NOMO-1 treated with DMSO at 0.1 percent for 48 hours (cell line): ENCODE results near the gene PDIK1L.
A peak's percentile ranks its signal among the peaks of the same experiment; 100 is the strongest.

Experiments used
- DNase-seq: peaks from one replicate; lab custom pipeline; 2025; ENCODE audit not compliant: unreplicated experiment; lab: John Stamatoyannopoulos, UW

Gene PDIK1L

DNA sequence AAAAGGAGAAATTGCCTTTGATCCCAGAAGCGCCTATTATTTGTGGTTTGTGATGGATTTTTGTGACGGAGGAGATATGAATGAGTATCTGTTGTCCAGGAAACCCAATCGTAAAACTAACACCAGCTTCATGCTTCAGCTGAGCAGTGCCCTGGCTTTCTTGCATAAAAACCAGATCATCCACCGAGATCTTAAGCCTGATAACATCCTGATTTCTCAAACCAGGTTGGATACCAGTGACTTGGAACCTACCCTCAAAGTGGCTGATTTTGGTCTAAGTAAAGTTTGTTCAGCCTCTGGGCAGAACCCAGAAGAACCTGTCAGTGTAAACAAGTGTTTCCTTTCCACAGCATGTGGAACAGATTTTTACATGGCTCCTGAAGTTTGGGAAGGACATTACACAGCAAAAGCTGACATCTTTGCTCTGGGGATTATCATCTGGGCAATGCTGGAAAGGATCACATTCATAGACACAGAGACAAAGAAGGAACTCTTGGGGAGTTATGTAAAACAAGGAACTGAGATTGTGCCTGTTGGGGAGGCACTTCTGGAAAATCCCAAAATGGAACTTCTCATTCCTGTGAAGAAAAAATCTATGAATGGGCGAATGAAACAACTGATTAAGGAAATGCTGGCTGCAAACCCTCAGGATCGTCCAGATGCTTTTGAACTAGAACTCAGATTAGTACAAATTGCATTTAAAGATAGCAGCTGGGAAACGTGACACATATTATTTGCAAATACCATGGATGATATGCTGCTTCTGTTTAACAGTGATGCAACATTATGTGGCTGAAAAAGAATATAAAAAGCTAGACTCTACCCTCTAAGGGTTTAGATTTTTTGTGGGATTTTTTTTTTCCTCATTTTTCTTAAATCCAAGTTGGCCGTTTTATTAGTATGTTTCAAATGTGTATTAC lies 10.5 kb downstream of the PDIK1L start:
- DNase-seq, result peak; percentile 50

DNA sequence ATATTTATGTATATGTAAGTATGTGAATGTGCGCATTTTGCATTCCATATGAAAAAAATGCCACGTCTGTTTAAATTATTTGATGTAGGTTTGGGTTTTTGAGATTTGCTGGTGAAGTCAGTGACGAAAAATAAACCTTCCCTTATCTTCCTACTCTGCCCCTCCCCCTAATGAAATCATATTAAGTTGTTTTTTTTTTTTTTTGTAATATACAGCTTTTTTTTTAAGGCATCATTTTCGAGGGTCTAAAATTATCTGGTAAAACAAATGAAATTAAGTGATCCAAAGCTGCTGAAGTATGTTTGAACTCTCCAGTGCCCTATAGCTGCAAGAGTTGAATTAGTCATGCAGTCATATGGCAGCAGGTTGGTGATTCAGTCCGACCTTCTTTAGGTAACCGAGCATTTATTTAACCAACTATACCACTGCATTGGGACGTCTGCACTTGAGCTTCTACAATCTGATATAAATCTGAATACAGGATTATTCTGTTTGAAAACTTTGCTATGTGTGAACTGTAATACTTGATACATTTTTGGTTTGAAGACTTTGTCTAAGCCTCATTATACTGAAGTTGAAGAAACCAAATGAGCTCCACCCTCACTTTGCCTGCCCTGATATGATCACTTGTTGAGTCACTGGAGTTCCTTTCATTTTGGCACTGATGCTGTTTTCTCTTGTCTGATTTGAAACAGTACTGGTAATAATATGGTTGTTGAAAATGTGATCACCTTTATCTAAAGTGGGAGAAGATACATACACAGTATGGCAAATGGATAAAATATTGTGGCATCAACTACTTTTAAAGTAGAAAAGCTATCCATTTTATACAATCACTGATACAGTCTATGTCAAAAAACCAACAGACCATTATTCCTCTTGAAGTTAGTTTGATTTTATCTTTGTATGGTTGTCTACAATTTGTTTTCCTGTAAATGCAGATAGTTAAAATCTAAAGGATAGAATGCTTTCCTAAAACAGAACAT lies 11.7 kb downstream of the PDIK1L start:
- peak; percentile 32 for DNase-seq

DNA sequence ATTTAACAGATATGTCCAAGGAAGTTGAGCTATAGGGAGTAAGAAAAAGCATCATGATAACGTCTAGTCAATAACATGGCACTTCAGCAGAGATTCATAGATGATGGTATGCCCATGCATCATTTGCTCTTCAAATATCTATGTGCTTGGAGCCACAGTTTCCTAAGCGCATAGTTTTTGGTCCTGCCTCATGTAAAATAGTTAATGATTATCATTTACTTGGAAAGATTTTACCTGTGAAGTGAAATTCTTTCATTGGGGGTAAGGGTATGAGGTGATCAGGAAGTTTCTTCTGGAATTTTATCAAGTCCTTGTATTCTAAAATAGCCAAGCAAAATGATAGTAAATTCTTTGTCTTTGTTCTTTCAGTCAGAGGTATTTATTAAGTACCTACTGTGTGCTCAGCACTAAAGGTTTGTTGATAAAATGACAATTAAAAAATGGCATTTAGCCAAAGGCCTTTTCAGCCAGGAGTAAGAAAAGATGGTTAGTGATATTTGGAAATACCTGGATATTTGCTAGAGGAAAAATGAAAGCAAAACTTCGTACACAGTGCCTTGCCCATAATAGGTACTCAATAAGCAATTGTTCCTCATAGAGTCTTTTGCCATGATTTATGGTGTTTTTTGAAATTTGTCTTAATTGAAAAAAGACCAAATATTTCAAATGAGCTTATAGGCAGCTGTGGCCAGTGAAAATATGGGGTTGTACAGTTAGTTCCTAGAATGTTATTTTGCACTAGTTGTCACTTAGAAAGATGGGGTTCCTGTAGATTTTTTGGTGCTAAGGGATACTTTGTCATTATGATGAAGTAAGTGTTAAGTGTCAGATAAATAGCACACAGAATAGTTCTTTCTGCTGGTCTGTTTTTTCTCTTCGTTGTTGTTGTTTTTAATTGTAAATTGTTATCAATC lies 13.1 kb downstream of the PDIK1L start:
- no peak for DNase-seq

DNA sequence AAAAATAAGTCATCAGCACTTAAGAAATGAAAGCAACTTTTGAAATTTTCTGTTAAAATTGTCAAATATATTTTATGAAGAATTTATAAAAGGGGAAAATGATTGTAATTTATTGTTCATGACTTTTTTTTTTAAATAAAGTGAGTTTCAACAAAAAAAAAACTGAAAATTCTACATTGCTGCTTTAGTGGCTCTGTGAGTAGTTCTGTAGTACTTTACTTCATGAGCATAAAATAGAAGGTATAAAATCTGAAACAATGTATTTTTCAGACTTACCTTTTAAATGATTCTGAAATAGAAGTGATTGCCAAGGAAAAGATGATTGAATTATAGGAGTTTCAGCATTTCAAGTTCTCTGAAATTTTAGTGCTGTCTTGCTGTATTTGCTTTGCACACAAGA lies 13.8 kb downstream of the PDIK1L start:
- no peak for DNase-seq

DNA sequence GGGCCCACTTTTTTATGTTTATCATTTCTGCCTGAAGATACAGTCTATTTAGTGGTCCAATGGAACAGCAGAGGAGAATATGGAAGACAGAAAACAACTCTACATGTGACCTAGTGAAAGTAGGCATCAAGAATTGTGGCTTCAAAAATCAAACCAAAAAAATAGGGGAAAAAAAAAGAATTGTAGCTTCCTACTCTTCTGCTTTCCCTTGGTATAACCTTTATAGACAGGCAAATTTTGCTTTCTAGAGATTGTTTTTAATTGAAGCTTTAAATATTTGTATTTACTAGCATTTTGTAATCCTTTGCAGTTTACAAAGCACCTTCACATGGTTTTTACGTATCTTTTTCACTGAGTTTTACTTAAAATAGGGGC lies 14.3 kb downstream of the PDIK1L start:
- DNase-seq, result no peak

DNA sequence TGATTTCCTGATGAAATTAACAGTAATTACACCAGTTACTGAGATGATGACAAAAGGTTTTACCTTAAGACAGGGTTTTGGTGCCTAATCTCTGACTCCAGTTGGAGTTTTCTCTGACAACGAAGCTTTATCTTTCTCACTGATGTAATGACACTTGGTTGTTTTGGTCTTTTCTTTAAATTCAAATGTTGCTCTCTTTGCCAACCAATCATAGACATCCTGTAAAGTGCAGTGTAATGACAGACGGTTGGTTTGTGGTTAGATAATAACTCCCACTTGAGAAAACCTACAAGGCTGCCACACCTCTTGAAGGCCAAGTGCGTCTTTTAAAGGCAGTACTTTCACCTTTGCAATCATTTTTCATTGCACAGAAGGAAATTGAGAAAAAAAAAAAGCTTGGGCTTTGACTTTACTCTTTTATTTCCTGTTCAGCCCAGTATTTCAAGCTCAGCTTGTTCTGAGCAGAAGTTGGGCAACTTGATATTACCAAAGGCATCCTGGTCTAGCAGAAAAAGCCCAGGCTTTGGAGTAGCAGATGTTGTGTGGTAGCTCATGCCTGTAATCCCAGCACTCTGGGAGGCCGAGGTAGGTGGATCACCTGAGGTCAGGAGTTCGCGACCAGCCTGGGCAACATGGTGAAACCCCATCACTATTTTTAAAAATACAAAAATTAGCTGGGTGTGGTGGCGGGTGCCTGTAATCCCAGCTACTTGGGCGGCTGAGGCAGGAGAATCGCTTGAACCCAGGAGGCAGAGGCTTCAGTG lies 14.9 kb downstream of the PDIK1L start:
- DNase-seq, result peak; percentile 99

DNA sequence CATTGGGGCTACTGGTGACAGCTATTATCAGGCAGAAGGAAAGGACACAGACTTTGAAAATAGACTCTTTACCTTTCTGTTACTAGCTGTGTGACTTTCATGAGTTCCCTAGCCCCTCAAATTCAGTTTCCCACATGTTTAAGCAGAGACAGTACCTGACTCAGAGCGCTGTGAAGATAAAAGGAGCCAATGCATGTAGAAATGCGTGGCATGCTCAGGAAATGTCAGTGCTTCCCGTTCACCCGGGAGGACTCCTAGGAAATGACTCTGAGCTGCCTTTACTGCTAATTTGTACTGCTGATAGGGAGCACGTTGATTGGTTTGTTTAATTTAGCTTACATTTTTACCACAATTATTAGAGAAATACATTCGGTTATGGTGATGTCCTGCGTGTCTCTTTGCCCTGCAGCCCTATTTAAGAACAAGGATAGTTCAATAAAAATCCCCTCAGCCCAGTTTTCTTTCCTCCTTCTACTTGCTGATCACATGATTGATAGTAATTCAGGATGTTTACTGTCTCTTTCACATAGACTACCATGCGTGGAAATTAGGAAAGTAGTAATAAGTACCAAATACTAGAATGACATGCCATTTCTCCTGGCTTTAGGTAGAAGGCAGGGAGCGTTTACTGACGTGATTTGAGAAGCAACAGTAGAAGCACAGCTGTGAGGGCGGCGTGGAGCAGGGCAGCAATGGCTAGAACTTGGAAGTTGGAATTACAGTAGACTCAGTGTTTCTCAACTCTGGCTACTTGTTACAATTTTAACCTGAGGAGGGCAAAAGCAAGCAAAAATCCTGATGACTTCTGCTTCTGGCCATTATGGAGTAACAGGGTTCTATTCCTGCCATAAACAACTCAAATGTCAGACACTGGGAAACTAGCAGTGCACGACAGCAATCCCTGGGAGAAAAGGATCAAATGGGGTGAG lies 15.9 kb downstream of the PDIK1L start:
- peak; percentile 28 for DNase-seq

DNA sequence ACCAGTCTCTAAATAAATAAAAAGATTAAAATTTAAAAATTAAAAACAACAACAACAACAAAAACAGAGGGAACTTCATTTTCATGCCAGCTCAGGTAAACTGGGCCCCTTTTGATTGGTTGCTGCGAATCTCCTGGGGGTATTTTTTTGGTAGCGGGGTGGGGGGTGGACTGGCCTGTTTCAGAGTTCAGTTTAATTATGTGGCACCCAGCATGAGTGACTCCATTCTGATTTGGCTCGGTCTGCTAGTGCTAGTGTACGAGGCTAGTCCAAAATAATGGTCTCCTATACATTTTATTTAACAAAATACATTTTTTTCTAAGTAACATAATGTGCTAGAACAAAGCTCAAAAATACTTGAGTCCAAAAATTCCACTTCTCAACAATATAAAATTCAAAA lies 18.2 kb downstream of the PDIK1L start:
- DNase-seq, result no peak

DNA sequence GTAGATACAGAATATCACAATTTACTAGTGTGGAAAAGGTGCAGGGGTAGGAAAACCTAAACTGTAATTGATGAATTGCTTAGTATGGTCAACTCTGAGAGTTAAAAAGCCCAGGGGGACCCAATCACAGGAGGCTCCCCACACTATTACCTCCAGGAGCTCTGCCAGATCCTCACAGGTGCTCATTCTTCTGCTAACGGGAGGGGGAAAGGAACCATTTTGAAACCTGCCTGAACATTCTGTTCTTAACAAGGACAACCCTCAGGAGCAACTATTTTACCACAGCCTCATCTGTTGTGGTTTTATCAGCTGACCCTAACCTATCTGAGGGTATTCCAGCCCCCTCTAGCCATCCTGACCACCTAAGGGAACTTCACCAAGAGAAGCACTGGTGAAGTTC lies 19.1 kb downstream of the PDIK1L start:
- DNase-seq, result no peak

DNA sequence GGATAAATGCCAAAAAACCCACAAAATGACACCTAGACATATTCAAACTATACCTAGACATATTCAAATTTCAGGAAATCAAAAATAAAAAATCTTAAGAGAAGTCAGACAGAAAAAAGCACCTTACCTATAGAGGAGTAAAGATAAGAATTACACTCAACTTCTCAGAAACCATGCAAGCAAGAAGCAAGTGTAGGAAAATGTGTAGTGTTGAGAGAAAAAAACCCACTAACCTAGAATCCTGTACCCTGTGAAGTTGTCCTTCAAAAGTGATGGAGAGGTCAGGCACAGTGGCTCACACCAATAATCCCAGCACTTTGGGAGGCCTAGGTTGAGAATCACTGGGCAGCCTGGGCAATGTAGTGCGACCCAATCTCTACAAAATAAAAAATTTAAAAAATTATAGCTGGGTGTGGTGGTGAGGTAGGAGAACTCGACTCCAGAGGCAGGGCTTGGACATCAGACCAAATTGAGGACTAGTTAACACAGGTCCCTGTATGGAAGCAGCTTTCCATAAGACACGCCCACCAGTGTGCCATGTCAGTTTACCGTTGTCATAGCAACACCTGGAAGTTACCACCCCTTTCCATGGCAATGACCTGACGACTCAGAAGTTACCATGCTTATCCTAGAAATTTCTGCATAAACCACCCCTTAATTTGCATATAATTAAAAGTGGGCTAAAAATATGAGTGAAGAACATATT lies 20.7 kb downstream of the PDIK1L start:
- DNase-seq, result no peak

DNA sequence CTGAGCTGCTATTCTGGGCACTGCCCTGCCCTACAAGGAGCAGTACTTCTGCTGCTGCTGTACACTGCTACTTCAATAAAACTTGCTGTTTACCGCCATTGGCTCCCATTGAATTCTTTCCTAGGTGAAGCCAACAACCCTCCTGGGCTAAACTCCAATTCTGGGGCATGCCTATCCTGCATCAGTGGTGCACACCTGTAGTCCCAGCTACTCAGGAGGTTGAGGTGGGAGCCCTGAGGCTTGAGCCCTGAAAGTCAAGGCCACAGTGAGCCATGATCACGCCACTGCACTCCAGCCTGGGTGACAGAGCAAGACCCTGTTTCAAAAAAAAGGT lies 21.2 kb downstream of the PDIK1L start:
- no peak for DNase-seq

DNA sequence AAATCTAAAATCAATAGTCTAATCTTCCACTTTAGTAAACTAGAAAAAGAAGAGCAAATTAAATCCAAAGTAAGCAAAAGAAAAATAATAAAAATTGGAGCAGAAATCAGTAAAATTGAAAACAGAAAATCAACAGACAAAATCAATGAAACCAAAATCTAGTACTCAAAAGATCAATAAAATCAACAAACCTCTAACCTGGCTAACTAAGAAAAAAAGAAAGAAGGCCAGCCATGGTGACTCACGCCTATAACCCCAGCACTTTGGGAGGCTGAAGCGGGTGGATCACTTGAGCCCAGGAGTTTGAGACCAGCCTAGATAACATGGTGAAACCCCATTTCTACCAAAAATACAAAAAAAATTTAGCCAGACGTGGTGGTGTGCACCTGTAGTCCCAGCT lies 22.8 kb downstream of the PDIK1L start:
- DNase-seq, result no peak

DNA sequence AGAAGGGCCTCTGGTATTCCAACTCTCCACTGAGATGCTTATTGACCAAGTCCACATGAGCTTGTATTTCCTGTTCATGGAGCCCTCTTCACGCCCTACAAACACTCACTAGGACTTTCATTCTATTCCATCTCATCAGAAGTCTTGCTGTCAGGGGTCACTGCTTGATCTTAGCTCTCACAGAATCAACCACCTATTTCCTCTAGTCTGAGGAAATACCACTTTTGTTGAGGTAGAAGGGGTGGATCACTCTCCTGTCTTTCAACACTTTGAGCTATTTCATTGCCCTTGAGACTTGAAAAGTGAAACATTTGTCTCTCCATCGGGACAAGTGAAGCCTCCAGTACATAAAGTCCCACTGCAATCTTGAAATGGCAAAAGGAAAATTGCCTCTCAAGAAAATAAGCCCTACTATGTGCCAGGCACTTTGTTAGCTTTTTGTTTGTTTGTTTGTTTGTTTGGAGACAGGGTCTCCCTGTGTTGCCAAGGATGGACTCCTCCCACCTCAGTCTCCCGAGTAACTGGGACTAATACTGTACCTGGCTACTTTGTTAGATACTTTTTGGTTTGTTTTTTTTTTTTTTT lies 27.4 kb downstream of the PDIK1L start:
- peak; percentile 57 for DNase-seq

DNA sequence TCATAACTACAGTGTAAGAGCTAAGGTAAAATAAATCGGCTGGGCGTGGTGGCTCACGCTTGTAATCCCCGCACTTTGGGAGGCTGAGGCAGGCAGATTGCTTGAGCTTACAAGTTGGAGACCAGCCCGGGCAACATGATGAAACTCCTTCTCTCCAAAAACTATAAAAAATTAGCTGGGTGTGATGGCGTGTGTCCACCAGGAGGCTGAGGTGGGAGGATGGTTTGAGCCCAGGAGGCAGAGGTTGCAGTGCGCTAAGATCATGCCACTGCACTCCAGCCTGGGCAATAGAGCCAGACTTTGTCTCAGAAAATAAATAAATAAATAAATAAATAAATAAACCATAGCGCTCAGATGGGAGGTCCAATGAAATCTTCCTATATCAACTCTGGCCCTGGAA lies 30.5 kb downstream of the PDIK1L start:
- DNase-seq, result peak; percentile 6

DNA sequence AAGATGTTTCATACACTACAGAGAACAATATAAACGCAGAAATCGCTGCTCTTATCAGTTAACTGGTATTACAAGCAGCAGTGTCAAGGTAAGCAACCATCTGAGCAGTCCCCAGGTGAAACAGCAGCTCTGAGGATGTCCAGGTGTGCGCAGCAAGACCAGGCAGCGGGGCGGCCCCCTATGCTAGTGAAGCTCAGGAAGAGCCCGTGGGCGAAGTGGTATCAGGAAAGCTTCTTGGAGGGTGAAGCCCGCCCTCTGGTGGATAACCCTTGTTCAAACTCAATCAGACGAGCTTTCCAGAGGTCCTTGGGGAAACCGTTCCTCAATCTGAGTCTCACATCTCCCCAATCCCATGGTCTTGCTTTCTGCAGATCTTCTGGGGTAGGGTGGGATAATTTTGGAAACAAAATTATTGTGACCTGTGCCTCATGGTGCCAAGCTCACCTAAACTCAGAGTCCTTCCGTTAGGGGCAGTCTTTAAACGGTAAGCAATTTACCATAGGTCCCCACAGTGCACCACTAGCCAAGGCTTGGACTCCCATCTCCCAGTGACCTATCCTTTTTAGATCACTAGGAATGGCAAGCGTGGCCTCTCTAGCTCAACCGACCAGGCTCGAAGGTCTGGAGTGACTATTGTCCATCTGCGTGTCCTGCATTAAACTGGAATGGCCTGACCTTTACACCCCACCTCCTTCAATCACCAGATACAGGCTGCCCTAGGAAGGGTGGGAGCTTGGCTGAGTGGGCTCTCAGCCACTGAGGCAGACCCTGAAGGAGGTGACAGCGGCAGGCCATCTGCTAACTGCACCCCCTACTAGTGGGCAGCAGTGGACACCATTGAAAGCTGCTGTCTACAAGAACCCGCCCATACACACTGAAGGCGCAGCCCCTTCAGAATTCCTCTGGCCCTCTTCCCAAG lies 33.7 kb downstream of the PDIK1L start:
- DNase-seq, result peak; percentile 73

DNA sequence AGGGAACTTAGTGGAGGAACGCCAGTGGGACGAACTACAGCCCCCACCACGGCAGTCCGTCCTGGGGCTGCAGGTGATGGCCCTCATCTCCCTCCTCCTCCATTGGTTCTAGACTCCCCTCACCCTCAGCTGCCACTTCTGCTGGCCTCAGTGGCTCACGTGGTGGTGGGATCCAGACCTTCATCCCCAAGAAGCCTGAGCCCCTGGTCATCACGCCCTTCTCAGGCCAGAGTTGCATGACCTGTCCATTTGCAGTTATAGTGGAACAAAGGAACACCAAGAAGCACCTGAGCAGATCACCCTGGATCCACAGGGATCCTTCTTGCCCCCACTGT lies 34.3 kb downstream of the PDIK1L start:
- no peak for DNase-seq

DNA sequence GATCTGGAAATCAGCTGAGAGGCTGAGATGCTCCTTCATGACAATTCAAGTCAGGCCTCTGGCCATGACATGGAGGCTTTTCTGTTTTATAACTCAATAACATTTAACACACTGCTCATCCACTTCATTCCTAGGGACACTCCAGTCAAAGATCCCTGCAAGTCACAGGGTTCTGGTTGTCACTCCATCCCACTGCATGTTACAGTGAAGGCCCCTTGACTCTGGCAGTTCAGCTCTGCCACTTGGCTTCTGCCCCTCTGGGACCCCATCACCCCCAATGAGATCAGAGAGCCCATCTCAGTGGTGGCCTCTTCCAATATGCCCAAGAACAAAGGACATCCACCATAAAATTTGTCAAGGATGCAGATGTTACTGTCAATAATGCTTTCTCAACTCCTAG lies 37.3 kb downstream of the PDIK1L start:
- DNase-seq, result no peak
